GM21717 (cell line): ENCODE results near the gene SP9.
"Not testable (repeated sequence)": the region's sequence is repeated elsewhere in the genome, so short reads cannot be mapped to it uniquely, and the experiment has no call there.

Experiments
- ATAC-seq: cut with Tn5 transposase; IDR thresholded peaks from one replicate; pipeline ENCODE4 v1.9.1; 2021; ENCODE audit warnings: mild to moderate bottlenecking, moderate library complexity; ENCODE audit not compliant: unreplicated experiment

The SP9 gene

DNA sequence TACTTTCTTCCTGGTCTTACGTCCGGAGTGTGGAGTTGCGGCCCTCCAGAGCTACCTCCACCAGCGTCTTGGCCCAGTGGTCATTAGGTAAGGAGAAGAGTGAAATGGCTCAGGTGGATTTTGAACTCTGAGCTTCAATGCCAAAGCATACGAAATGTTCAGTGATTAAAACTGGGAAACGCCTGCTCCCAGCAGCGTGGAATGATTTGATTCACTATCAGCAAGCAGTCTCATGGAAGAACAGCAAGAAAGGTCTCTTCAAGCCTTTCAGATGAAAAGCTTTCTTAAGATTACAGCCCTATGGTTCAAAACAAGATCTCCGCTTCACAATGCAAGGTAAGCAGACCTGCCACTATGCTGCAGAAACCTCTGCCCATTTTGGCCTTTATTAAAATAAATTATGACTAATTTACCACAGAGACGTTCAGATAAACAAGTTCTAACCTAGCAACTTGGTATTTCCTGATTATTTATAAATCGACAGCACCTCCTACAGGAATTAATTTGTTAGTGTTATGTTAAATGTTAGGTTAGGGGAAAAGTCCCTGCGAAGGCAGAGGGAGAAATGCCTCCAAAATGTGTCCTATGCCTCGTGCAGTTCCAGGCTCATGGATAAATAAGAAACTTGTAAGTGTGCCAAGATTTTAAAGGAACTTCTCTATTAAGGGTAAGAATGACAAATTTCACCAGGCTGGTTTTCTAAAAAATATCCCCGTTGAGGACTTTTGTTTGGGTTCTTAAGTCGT, 10.1 kb downstream of the SP9 start:
- no peak for ATAC-seq

DNA sequence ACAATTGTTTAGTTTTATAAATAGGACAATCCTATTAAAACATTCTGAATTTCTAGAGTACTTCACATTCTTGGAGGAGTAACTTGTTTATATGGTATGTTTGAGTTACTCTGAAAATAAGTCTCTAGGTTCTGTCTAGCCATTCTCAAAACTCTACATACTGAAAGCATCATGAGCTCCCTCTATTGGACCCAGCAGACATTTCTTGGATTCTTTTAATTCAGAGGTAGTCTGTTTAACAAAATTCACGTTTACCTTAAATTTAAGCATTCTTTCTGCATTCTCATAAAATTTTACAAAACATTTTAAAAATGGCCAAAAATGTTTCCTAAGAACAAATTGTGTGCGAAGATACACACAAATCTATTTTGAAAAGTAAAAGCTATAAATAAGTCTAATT, 15.3 kb downstream of the SP9 start:
- no peak for ATAC-seq

DNA sequence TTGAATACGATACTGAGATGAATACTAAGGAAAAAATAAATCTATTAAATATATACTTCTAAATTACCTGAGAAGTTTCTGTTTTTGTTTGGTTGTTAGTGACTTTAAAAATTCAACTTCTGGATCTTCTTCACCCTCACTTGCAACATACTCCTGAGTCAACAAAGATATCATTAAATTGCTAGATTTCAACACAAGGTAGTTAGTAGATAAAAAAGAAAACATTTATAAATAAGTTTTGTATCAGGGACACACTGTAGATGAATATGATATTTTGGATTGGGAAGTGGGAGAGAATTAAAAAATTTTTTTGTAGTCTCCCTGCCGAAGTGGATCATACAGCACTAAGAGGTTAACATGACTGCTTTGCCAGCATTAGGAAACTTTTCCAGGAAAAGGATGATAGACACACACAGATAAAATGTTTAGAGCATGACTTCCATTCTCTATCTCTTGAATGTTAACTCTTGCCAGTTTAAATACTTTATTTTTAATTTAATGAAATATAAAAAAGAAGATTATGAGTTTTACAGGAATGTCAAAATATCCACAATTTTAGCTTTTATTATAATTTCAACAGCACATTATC, 15.9 kb downstream of the SP9 start:
- ATAC-seq, result no peak

DNA sequence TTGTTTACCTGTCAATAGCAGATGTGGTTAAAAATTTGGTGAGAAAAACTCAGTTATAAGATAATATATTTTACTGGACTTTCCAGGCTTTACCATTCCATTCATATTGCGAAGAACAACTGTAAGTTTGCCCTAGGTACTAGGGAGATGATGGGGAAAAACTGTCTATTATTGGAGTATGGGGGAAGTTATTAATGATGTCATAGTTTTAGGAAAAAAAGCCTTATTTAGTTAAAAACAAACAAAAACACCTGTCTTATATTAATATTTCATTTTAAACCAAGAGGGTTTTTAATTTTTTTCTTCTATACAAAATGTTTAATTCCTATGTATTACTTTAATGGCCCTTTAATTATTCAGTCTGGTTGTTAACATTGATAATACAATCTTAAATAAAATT, 18.2 kb downstream of the SP9 start:
- ATAC-seq, result no peak

DNA sequence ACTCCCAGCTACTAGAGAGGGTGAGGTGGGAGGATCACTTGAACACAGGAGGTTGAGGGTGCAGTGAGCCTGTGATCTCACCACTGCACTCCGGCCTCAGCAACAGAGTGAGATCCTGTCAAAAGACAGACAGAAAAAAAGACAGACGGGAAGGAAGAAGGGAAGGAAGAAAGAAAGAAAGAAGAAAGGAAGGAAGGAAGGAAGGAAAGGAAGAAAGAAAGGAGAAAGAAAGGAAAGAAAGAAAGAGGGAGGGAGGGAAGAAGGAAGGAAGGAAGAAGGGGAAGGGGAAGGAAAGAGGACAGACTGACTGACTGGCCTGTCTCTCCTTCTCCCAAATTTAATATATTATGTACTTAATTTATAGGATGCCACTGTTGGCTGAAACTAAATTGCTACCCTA, 21.6 kb downstream of the SP9 start:
- no peak for ATAC-seq

DNA sequence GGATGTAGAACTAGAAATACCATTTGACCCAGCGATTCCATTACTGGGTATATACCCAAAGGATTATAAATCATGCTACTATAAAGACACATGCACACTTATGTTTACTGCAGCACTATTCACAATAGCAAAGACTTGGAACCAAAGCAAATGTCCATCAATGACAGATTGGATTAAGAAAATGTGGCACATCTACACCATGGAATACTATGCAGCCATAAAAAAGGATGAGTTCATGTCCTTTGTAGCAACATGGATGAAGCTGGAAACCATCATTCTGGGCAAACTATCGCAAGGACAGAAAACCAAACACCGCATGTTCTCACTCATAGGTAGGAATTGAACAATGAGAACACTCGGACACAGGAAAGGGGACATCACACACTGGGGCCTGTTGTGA, 24.9 kb downstream of the SP9 start:
- not testable (repeated sequence) for ATAC-seq

DNA sequence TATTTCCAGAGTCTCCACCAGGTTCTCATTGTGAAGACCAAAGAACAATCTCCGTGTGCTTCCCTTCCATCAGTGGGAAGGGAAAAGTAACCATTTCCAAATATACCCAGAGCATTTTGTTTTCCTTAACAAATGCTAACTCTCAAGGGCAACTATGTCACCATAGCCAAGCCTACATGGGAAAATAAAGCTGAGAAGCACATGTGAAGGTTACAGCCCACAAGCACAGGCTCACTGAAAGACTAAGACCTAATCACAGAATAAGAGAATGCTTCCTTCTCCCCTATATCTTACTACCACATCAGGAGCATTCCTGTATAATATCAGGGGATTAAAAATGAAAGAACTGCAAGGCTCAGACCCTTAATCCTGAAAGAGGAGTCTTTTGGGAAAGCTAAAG, 28.2 kb downstream of the SP9 start:
- ATAC-seq, result no peak

DNA sequence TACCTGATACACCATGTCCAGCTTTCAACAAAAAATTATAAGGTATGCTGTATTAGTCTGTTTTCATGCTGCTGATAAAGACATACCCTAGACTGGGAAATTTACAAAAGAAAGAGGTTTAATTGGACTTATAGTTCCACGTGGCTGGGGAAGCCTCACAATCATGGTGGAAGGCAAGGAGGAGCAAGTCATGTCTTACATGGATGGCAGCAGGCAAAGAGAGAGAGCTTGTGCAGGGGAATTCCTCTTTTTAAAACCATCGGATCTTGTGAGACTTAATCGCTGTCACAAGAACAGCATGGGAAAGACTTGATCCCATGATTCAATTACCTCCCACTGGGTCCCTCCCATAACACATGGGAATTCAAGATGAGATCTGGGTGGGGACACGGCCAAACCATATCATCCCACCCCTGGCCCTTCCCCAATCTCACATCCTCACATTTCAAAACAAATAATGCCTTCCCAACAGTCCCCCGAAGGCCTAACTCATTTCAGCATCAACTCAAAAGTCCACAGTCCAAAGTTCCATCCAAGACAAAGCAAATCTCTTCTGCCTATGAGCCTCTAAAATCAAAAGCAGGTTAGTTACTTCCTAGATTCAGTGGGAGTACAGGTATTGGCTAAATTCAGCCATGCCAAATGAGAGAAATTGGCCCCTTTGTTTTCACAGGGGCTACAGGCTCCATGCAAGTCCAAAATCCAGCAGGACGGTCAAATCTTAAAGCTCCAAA, 28.9 kb downstream of the SP9 start:
- not testable (repeated sequence) for ATAC-seq

DNA sequence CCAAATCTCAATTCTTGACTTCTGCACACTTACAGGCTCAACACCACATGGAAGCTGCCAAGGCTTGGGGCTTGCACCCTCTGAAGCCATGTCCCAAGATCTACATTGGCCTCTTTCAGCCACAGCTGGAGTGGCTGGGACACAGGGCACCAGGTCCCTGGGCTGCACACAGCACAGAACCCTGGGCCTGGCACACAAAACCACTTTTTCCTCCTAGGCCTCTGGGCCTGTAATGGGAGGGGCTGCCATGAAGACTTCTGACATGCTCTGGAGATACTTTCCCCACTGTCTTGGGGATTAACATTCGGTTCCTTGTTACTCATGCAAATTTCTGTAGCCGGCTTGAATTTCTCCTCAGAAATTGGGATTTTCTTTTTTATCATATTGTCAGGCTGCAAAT, 29.9 kb downstream of the SP9 start:
- no peak for ATAC-seq

DNA sequence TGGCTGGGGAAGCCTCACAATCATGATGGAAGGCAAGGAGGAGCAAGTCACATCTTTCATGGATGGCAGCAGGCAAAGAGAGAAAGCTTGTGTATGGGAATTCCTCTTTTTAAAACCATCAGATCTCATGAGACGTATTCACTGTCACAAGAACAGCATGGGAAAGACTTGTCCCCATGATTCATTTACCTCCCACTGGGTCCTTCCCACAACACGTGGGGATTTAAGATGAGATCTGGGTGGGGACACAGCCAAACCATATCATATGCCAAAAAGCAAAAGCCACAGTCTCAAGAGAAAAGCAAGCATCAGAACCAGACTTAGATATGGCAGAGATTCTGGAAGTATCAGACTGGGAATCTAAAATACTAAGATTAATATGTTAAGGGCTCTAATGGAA, 30.8 kb downstream of the SP9 start:
- no peak for ATAC-seq

DNA sequence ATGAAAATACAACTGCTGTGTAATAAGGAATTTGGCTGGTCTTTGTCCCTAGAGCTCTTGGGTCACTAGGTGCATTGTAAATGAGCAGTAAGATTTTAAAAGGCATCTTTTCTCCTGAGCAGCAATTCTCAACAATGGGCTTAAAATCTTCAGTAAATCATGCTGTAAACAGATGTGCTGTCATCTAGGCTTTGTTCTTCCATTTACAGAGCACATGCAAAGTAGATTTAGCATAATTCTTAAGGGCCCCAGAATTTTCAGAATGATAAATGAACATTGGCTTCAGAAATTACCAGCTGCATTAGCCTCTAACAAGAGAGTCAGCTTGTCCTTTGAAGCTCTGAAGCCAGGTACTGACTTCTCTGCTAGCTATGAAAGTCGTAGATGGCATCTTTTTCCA, 33.9 kb downstream of the SP9 start:
- no peak for ATAC-seq

DNA sequence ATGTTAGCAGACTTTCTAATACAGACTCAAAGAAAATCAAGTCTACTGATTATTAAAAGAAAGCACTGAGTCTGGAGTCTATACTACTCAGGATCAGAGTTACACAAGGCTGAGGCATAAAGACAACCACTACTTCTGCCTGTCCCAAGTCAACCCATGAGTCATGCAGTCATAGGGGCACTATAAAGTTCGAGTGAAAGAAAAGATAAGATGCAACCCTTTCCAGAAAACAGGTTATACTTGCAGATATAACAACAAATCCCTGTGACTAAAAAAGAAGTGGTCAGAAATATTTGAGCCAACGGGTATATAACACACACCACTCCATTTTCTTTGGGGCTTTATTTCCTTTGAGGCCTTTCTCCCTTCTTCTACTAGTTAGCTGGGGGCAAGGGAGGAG, 42.2 kb downstream of the SP9 start:
- ATAC-seq, result no peak

DNA sequence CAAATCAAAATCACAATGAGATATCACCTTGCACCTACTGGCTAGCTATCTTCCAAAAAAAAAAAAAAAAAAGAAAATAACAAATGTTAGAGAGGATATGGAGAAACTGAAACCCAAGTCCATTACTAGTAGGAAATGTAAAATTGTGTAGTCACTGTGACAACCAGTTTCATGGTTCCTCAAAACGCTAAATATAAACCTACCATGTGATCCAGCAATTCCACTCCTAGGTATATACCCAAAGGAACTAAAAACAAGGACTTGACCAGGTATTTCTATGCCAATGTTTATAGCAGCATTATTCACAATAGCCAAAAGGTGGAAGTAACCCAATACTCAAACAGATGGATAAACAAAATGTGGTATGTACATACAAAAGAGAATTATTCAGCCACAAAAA, 49.0 kb downstream of the SP9 start:
- no peak for ATAC-seq

DNA sequence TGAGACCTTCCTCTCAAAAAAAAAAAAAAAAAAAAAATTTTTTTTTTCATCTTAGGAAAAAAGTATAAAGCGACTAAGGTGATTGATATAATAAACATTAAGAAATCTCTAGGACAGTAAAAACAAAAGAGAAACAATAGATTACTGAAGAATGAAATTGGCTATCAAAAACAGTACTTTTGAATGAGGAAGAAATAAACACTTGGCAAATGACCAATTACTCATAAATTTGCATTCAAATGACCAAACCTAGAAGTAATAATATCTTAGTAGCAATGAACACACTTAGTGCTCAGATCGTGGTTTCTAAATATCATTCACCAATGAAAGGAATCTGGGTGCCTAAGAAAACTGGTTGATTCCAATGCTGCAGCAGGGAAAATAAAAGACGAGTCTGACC, 50.4 kb downstream of the SP9 start:
- ATAC-seq, result no peak
